Endothelial cell of umbilical vein (primary cell): ENCODE measurements around the gene C12orf42. TPM values are rescaled to one million over a fixed set of nuclear protein-coding genes. Genes with fewer than 3 reads are reported as not detected.

Source experiments
- BruUV-seq: library from RNA; stranded (reverse); fragments of 400-500 nt; replicated peaks from 2 replicates; lab custom pipeline; 2021; lab: Mats Ljungman, UMichigan
- CTCF ChIA-PET: fragments of 300-600, 350-600 bp; sonication (Branson Sonifier 250); formaldehyde crosslinking; loops from one replicate; lab custom pipeline; 2021; ENCODE audit warnings: antibody characterized with exemption, inconsistent platforms; lab: Charles Lee
- POLR2A ChIA-PET: fragments of 300-600, 350-600 bp; sonication (Branson Sonifier 250); formaldehyde crosslinking; loops from one replicate; lab custom pipeline; 2021; ENCODE audit warnings: antibody characterized with exemption, inconsistent platforms; lab: Charles Lee
- DNase-seq: peaks from one replicate; pipeline ENCODE4 v3.0.0-alpha.2; 2011; ENCODE audit warnings: low read depth, low spot score
- FAIRE-seq: peaks from 2 replicates; lab custom pipeline; 2011; peaks lifted over from hg19 to GRCh38; lab: Jason Lieb, UNC
- H2AFZ ChIP-seq: 2 replicates; pipeline ENCODE4 v1.6.0; 2012; ENCODE audit warnings: low read depth, low read length, control low read depth, inconsistent platforms
- H3K27ac ChIP-seq: 2 replicates; pipeline ENCODE4 v1.5.1; 2011; ENCODE audit warnings: low read depth, mild to moderate bottlenecking, control low read depth, low read length, moderate library complexity; ENCODE audit not compliant: insufficient read depth
- H3K27me3 ChIP-seq, 2 experiments: 2 replicates each; pipeline versions ENCODE4 v1.6.0 to v1.6.1; 2011; ENCODE audit warnings: low read length in 2 of 2, mixed read lengths in 1 of 2; ENCODE audit not compliant: control insufficient read depth in 2 of 2, insufficient read depth in 2 of 2
- H3K36me3 ChIP-seq, 2 experiments: 2 replicates in 1 of 2; 3 replicates in 1 of 2; pipeline ENCODE4 v1.5.1; 2011; ENCODE audit warnings: low read length in 2 of 2, mild to moderate bottlenecking in 1 of 2, moderate library complexity in 1 of 2; ENCODE audit not compliant: control insufficient read depth in 2 of 2, insufficient read depth in 2 of 2; ENCODE audit errors: extremely low read depth in 1 of 2
- H3K4me1 ChIP-seq: 3 replicates; pipeline ENCODE4 v1.5.1; 2011; ENCODE audit warnings: mild to moderate bottlenecking, low read length; ENCODE audit not compliant: control insufficient read depth, insufficient read depth; ENCODE audit errors: extremely low read depth
- H3K4me2 ChIP-seq: 2 replicates; pipeline ENCODE4 v1.6.1; 2011; ENCODE audit warnings: low read length, control low read depth, mixed read lengths; ENCODE audit not compliant: insufficient read depth
- H3K4me3 ChIP-seq, 3 experiments: fragments of 200-600 bp in 1 of 3; sonication (generic), shearing (Covaris generic) in 1 of 3; replicated peaks in 1 of 3; 2 replicates each; pipeline ENCODE4 v1.5.1; 2011 to 2016; ENCODE audit warnings: control low read depth in 3 of 3, low read length in 3 of 3, mild to moderate bottlenecking in 2 of 3, inconsistent platforms in 1 of 3, low read depth in 1 of 3, moderate library complexity in 1 of 3; ENCODE audit not compliant: insufficient read depth in 1 of 3
- H3K79me2 ChIP-seq: 2 replicates; pipeline ENCODE4 v1.6.0; 2012; ENCODE audit warnings: low read length, inconsistent platforms; ENCODE audit not compliant: control insufficient read depth, insufficient read depth
- H3K9ac ChIP-seq: replicated peaks from 2 replicates; pipeline ENCODE3; 2011; ENCODE audit warnings: low read length, control low read depth; ENCODE audit not compliant: insufficient read depth; ENCODE audit errors: extremely low read depth
- H3K9me1 ChIP-seq: replicated peaks from 3 replicates; pipeline ENCODE4 v1.6.0; 2011; ENCODE audit warnings: mild to moderate bottlenecking, low read length; ENCODE audit not compliant: control insufficient read depth, insufficient read depth; ENCODE audit errors: extremely low read depth
- H3K9me3 ChIP-seq: replicated peaks from 2 replicates; pipeline ENCODE4 v1.5.1; 2012; ENCODE audit warnings: low read length, inconsistent platforms; ENCODE audit not compliant: control insufficient read depth, insufficient read depth
- H4K20me1 ChIP-seq: replicated peaks from 2 replicates; pipeline ENCODE3; 2011; ENCODE audit warnings: mild to moderate bottlenecking, low read length; ENCODE audit not compliant: control insufficient read depth, insufficient read depth; ENCODE audit errors: extremely low read depth
- CTCF ChIP-seq, 2 donors: IDR thresholded peaks; 1 replicate in 1 of 2; 2 replicates in 1 of 2; pipeline ENCODE4 v1.5.1; 2011; ENCODE audit warnings: low read length in 2 of 2, mild to moderate bottlenecking in 2 of 2, moderate library complexity in 2 of 2, control low read depth in 1 of 2, inconsistent platforms in 1 of 2, low read depth in 1 of 2; ENCODE audit not compliant: insufficient read depth in 1 of 2; ENCODE audit errors: extremely low read depth in 1 of 2
- EZH2 ChIP-seq: IDR thresholded peaks from 2 replicates; pipeline ENCODE4 v1.6.1; 2012; ENCODE audit warnings: borderline replicate concordance, low read depth, mild to moderate bottlenecking, moderate library complexity, low read length, inconsistent platforms; ENCODE audit not compliant: severe bottlenecking
- FOS ChIP-seq: IDR thresholded peaks from 2 replicates; pipeline ENCODE4 v1.6.1; 2011; ENCODE audit warnings: mild to moderate bottlenecking, low read length, moderate library complexity, borderline replicate concordance; ENCODE audit not compliant: insufficient read depth
- GATA2 ChIP-seq: IDR thresholded peaks from 2 replicates; pipeline ENCODE4 v1.7.0; 2011; ENCODE audit warnings: low read depth, mild to moderate bottlenecking, moderate library complexity, mixed read lengths, low read length; ENCODE audit not compliant: insufficient read length, insufficient read depth
- JUN ChIP-seq: IDR thresholded peaks from 2 replicates; pipeline ENCODE4 v1.6.1; 2011; ENCODE audit warnings: borderline replicate concordance, low read depth; ENCODE audit not compliant: insufficient read length, insufficient read depth
- MYC ChIP-seq: IDR thresholded peaks from one replicate; pipeline ENCODE4 v1.6.1; 2011; ENCODE audit warnings: mild to moderate bottlenecking, low read depth, low read length
- POLR2A ChIP-seq: IDR thresholded peaks from 2 replicates; pipeline ENCODE4 v1.6.1; 2012; ENCODE audit warnings: low read depth, mild to moderate bottlenecking, control low read depth, low read length
- POLR2AphosphoS5 ChIP-seq: IDR thresholded peaks from 2 replicates; pipeline ENCODE4 v1.6.1; 2012; ENCODE audit warnings: low read depth, mild to moderate bottlenecking, control low read depth, low read length, moderate library complexity; ENCODE audit not compliant: insufficient read depth
- dilution Hi-C: fragments of 300-500 bp; cut with MboI; formaldehyde crosslinking; loops from one replicate; pipeline ENCODE4 v1.15.0; 2019; ENCODE audit warnings: low sequenced_read_pairs; ENCODE audit not compliant: extremely low pct_ligation_motif_present
- intact Hi-C: fragments of 100-400 bp; cut with micrococcal nuclease; formaldehyde crosslinking; loops from one replicate; pipeline ENCODE4 v1.10.0; 2022
- polyA plus RNA-seq, 4 experiments: library from polyadenylated mRNA; depleted of rRNA in 3 of 4; stranded (reverse) in 3 of 4; unstranded in 1 of 4; fragments of >200 nt; gene quantifications; 2 replicates each; pipeline versions ENCODE4 v1.2.1 to v1.2.3, GENCODE V29; 2011 to 2012; ENCODE audit warnings: missing spikeins in 1 of 4
- total RNA-seq: library from RNA; stranded (reverse); gene quantifications from 2 replicates; pipeline ENCODE4 v1.2.3, GENCODE V29; 2021
- TF ChIP-seq, protein P1 (sequence below): IDR thresholded peaks from 2 replicates; pipeline ENCODE4 v1.6.1; 2011; ENCODE audit not compliant: insufficient read depth, insufficient read length

C12orf42 gene
- total and polyA plus RNA-seq, 2 donors (not counting 3 experiments of a cell fraction or from before 2014, with no cell fraction given): not detected

DNA sequence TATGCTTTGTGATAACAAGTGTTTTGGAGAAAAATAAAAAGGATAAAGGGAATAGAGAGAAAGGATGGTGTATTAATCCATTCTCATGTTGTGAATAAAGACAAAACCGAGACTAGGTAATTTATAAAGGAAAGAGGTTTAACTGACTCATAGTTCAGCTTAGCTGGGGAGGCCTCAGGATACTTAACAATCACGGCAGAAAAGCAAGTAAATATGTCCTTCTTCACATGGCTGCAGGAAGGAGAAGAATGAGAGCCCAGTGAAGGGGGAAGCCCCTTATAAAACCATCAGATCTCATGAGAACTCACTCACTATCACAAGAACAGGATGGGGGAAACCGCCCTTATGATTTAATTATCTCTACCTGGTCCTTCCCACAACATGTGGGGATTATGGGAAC, 18.1 kb upstream of the C12orf42 start:
- Histone ChIP-seq H3K9ac (no peak overlapping the region), H3K36me3 (no peaks in the 10 kb centered on the region), H2AFZ (no peak overlapping the region), H3K79me2 (no peaks in the 10 kb centered on the region), H3K9me1 (no peaks in the 10 kb centered on the region), H3K4me2 (no peak overlapping the region), H3K9me3 (no peaks in the 10 kb centered on the region), H3K27me3 (no peaks in the 10 kb centered on the region), H4K20me1 (no peaks in the 10 kb centered on the region), H3K27ac (no peak overlapping the region), H3K4me3 (no peak overlapping the region), H3K4me1 (no peaks in the 10 kb centered on the region)
- CTCF ChIA-PET: no interaction called here
- no peak for TF ChIP-seq CTCF (IDR thresholded peaks at IDR 0.05; ENCODE audit: extremely low read depth in 1 of 2, insufficient read depth in 1 of 2, low read depth in 1 of 2, low read length in 2 of 2)
- no peak for TF ChIP-seq FOS
- no peak for TF ChIP-seq GATA2
- no peak for TF ChIP-seq MYC
- no peak for TF ChIP-seq EZH2
- TF ChIP-seq POLR2A: no peak
- TF ChIP-seq POLR2AphosphoS5: no peak
- no peak for TF ChIP-seq JUN
- TF ChIP-seq, protein P1, sequence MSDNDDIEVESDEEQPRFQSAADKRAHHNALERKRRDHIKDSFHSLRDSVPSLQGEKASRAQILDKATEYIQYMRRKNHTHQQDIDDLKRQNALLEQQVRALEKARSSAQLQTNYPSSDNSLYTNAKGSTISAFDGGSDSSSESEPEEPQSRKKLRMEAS: no peak
- no peak for DNase-seq
- POLR2A ChIA-PET: no interaction called here
- dilution Hi-C loops (no loop called here), intact Hi-C loops (no loop called here)
- no TSS peak for BruUV-seq
- FAIRE-seq: no peak
